Parietal lobe (tissue), 2 donors: Measurements from ENCODE around the gene GOLGA6B. TPM values are rescaled to one million over a fixed set of nuclear protein-coding genes. Genes with fewer than 3 reads are reported as not detected.

Experiments
- small RNA-seq: library from RNA; depleted of rRNA; stranded (forward); fragments of <200 nt; gene quantifications from one replicate; pipeline ENCODE3, GENCODE V24; 2014; ENCODE audit warnings: low replicate concordance
- total RNA-seq: library from RNA; depleted of rRNA; stranded (reverse); fragments of >200 nt; gene quantifications from one replicate; pipeline ENCODE4 v1.2.3, GENCODE V29; 2014

Gene GOLGA6B
- not detected for total RNA-seq

GRCh38 chr15:72654397-72654796 is at the start of gene GOLGA6B:
TSS of gene GOLGA6B (plus strand) at chr15:72654697. CDS start at chr15:72654738, 41 bp downstream.

GRCh38 chr15:72685925-72686794 is 31.7 kb downstream of the GOLGA6B start, which contains the start of the genes BBS4 and HIGD2B:
TSS of gene BBS4 (plus strand) at chr15:72686207. CDS start at chr15:72686228, 21 bp downstream.
TSS of gene HIGD2B (minus strand) at chr15:72686182. CDS start at chr15:72676374, 9,808 bp downstream.

Small RNA genes lying within 50 kb of the gene (small RNA-seq; reads per million reads assigned to genes)
- not detected for gene RN7SL853P

Other genes with a start within 250 kb of the GOLGA6B start
- gene ARIH1, start 180.4 kb upstream of the GOLGA6B start, total RNA-seq: 83.3 TPM
- gene HIGD2B, start 31.5 kb downstream of the GOLGA6B start, total RNA-seq: not detected
- gene BBS4, start 31.5 kb downstream of the GOLGA6B start, total RNA-seq: 58.8 TPM
- 53.5 TPM for gene ADPGK, start 129.1 kb downstream of the GOLGA6B start, total RNA-seq